WI38 (cell line): ENCODE measurements around the gene TMEM229A.
A peak's percentile ranks its signal among the peaks of the same experiment; 100 is the strongest.
"Not testable (repeated sequence)": the region's sequence is repeated elsewhere in the genome, so short reads cannot be mapped to it uniquely, and the experiment has no call there.

Experiments
- H3K4me3 ChIP-seq: 2 replicates; pipeline ENCODE4 v1.5.1; 2011; ENCODE audit warnings: low read depth, mild to moderate bottlenecking, control low read depth, low read length
- CTCF ChIP-seq: IDR thresholded peaks from 2 replicates; pipeline ENCODE4 v1.5.1; 2012; ENCODE audit warnings: low read depth, mild to moderate bottlenecking, control low read depth, low read length

The TMEM229A gene

GRCh38 chr7:124032369-124033094 lies at the start of gene TMEM229A:
TMEM229A (minus strand) TSS chr7:124033067; CDS start chr7:124033003, 64 bp downstream.
- H3K4me3 ChIP-seq, result peak within 1 kb of the TSS; percentile 36
- TF ChIP-seq CTCF, result no peak

GRCh38 chr7:124082234-124082633 lies 49.4 kb upstream of the TMEM229A start:
- H3K4me3 ChIP-seq, result not testable (repeated sequence)

GRCh38 chr7:124077546-124077945 lies 44.7 kb upstream of the TMEM229A start:
- no peak overlapping the region for H3K4me3 ChIP-seq
- TF ChIP-seq CTCF, result no peak

- no peak overlapping the region for H3K4me3 ChIP-seq
- no peak for TF ChIP-seq CTCF
These were observed 44.0 kb upstream of the TMEM229A start for GRCh38 chr7:124076841-124077240.

- TF ChIP-seq CTCF, result no peak
These were observed 41.1 kb upstream of the TMEM229A start for GRCh38 chr7:124074007-124074406.

GRCh38 chr7:124073310-124073645 lies 40.4 kb upstream of the TMEM229A start:
- no peak overlapping the region for H3K4me3 ChIP-seq
- no peak for TF ChIP-seq CTCF

More at GRCh38 chr7:124074007-124074406, 41.1 kb upstream of the TMEM229A start:
- H3K4me3 ChIP-seq, result no peak overlapping the region

- H3K4me3 ChIP-seq, result no peak overlapping the region
- no peak for TF ChIP-seq CTCF
These were observed 39.9 kb upstream of the TMEM229A start for GRCh38 chr7:124072603-124073309.
